Measurements from ENCODE around the gene STXBP6.

Gene STXBP6

GRCh38 chr14:24910408-24910986 is 139.4 kb downstream of the STXBP6 start:
- no peak for DNase-seq

GRCh38 chr14:24909523-24910302 is 140.2 kb downstream of the STXBP6 start:
- DNase-seq, result no peak

DNA sequence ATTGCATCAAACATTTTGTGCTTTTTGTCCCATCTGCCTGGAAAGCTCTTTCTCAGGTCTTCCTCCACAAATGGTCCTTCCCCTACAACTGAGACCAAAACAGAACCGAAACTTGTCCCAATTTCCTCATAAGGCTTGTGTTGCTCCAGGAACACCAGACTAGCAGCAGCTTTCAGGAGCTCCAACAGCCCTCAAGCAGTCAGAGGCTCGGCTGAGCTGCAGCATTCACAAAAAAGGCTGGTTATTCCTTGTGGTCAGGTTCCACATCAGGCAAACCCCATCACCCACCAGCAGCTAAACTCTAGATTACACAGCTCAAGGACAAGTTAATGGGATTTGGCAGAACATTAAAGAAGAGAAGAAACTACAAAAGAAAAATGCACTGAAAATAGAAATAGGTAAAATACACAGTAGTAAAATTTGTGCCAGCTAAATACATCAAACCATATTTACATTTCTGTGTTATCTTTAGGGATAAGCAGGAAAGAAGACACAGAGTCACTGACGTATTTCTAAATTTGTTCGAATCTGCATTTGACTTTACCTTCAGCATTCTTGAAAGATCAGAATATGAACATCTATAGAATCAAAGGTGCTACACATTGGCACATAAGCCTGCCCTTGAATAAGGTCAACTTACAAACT is 141.2 kb downstream of the STXBP6 start:
- no peak for DNase-seq

DNA sequence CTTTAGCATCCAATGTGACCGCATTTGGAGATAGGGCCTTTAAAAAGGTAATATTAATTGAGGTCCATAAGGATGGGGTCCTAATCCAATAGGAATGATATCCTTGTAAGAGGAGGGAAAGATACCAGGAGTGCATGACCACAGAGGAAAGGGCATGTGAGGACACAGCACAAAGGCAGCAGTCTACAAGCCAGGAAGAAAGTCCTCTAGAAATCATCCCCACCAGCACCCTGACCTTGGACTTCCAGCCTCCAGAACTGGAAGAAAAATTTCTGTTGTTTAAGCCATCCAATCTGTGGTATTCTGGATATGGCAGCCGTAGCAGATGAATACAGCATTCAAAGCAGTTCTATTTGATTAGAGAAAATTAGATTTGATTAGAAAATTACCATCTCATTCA is 145.4 kb downstream of the STXBP6 start:
- DNase-seq, result no peak

DNA sequence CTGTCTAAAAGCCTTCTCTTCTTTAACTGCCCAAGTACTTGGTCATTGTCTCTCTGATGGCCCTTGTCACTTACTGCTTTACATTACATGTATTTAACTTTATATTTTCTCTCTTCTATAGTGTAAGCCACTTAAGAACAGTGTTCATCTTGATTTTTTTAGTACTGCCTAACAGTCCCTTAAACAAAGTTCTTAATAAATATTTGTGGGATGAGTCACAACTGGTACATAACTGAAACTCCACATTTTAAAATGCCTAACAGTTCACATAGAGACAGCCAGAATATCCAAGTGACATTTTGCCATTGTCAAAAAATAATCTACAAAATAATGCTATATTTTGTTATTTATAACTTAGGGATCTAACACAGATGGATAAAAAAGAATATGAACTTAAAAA is 146.6 kb downstream of the STXBP6 start:
- no peak for DNase-seq

DNA sequence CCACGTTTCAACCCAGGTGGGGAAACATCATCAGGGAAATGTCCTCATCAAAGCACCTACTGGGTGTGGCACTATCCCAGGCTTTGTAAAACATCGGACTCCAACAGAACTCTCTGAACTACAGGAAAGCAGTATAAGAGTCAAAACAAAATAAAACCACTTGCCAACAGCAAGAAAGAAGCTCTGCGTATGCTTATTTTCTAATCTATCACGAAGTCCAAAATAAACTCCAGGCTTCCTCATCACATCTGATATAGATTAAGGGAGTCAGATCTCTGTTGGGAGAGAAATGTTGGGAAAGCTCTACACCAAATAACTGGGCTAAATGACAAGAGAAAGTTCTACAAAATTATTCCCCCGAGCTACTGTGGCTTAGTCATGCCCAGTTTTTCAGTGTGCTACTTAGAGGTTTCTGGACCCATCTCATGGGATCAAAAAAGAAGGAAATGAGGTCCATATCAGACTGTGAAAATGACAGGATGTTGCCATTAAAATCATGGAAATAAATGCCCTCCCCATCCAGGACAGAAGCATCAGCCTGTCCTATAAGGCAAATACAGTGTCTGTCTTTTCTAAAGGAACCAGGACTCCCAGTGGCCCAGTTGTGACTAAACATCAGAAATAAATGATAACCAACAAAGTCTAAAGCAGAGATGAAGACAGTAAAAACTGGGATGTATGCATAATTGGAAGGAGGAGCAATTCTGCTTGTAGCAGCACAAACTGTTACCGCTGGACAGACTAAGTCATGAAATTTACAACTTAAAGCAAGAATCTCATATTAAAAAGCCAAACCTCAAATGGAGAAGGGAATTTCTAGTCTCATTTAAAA is 149.5 kb downstream of the STXBP6 start:
- no peak for DNase-seq

GRCh38 chr14:24897793-24898192 is 152.2 kb downstream of the STXBP6 start:
- no peak for DNase-seq

GRCh38 chr14:24895622-24896021 is 154.3 kb downstream of the STXBP6 start:
- no peak for DNase-seq

DNA sequence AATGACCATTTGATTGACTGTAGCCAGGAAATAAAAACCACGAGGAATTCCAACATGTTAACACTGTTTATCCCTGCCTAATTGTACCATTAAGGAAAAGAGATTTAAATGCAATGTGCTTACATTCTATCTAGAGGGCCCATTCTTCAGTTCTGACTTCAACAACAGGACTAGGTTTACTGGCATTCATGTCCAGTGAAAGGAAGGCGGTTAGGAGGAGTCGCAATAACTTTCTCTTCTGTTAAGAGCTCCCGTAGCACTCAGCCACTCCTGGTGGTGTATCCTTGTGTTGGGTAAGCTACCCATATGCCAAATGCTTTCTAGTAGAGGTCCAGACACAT is 154.7 kb downstream of the STXBP6 start:
- DNase-seq, result no peak

GRCh38 chr14:24894583-24895242 is 155.2 kb downstream of the STXBP6 start:
- no peak for DNase-seq

DNA sequence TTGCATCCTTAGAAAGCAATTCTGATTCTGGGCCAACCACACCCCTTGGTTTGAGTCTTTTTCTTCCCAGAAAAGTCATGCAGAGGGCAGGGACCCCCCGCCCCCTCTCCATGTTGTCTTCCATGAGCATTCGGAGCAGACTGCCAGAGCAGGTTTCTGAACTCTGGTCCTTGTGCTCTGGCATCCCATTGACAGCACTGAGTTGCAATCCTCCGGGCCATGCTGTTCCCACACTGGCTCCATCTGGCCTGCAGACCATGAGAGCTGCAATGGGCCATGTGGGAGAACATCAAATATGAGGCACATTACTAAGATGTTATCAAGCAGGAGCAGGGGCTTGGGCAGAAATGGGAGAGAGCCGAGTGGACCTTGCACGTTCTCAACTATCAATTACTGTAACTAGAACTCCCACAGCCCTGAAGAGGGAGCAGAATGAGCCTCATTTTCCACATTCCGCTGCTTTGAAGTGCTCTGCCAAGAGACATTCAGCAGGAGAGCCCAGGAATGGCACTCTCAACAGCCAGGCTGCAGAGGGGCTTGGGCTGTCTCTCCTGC is 157.4 kb downstream of the STXBP6 start:
- no peak for DNase-seq

GRCh38 chr14:24891987-24892496 is 157.9 kb downstream of the STXBP6 start:
- DNase-seq, result no peak

DNA sequence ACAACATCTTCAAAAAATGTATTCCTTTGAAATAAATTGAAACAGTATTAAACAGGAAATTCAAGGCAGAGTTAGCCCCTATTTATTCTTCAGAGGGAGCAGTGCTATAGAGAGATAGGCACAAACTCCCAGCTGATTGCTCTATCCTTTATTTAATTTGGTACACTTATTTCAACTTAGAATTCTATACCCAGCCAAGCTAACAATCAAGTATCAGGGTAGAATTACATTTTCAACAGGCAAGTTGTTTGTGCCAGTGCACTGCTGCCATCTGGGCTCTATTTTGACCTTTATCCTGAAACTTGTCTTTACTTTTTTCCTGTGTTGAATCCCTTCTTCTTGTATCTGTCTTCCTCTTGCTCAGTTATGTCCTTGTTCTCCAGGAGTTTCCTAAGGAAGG is 159.2 kb downstream of the STXBP6 start:
- DNase-seq, result no peak

GRCh38 chr14:24889843-24890242 is 160.1 kb downstream of the STXBP6 start:
- no peak for DNase-seq

DNA sequence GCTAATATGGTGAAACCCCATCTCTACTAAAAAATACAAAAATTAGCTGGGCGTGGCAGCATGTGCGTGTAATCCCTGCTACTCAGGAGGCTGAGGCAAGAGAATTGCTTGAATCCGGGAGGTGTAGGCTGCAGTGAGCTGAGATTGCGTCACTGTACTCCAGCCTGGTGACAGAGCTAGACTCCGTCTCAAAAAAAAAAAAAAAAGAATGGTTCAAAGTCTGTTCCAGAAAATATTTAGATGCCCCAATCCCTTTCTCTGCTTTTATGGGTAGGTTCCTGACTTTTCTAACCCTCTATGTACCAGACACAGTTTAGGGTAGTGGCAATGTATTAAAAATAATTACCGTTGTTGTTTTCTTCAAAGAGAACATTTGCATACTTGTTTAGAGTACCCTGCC is 161.4 kb downstream of the STXBP6 start:
- DNase-seq, result no peak

GRCh38 chr14:24887623-24888304 is 162.2 kb downstream of the STXBP6 start:
- DNase-seq, result no peak

DNA sequence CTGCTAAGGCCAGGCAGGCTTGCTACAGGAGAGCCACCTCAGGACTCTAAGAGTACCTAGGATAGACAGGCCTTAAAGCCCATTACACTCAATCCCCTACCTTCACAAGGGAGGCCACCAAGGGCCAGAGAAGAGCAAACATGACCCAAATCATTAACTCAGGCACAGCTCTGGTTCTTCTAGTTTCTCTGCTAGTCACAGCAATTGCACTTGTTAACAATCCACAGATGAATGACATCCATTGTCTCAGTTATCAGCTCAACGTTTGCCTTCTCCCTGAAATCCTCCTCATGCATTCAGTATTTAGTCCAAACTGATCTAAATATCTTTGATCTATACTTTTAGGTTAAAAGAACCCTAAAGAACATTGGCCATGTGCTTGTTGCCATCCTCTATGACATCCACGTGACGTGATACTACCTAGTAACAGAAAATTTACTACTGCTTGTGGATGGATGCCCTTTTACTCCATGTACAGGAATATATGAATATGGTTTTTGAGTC is 164.5 kb downstream of the STXBP6 start:
- no peak for DNase-seq

DNA sequence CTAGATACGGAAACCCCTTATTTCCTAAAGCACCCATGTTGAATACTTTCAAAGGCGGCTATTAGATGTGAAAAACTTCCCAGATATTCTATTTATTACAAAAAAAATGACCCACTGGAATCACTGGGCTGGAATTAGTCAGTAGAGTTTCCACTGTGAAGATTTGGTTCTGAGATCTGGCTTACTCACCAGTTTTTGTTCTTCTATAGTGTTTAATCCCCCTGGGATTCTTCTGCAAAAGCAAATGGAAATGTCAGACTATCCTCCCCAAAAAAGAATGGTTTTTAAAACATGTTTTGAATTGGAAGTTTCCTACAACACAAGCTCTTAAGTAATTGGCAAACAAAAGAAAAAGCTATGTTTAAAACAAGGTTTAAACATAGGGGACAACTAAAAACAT is 166.4 kb downstream of the STXBP6 start:
- no peak for DNase-seq

DNA sequence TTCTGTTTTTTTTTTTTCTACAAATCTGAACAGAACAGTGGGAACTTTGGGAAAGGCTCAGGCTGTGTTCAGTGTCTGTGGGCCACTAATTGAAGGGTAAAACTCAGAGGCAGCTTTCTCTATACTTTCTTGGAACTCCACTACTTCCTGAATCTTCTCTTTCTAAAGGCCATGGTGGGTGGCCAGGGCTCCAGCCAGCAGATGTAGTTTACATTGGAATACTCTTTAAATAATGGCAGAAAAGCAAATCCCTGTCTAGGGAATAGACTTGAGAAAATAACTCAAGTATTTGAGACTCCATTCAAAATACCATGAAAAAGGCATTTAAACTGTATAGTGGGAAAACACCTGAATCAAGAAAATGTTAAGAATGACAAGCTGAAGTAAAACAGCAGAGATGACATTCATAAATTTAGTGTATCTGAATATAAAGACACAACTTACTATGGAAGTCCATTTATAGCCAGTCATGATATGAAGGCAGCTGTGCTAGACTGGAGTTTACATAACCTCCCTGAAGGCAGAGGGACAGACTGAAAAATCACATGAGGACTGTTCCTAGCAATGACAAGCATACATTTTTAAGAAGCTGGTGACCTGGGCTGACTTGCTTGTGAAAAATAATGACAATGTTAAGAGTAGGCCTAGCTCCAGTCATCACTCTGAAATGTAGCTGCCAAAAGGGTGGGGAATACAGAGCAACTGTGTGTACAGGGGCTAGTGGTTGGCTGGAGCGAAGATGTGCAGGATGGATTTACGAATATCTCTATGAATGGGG is 168.6 kb downstream of the STXBP6 start:
- DNase-seq, result no peak

- DNase-seq, result no peak
These were observed 169.3 kb downstream of the STXBP6 start for GRCh38 chr14:24880689-24881088.
